Measurements from ENCODE around the gene EPB41L3. TPM values are rescaled to one million over a fixed set of nuclear protein-coding genes. Genes with fewer than 3 reads are reported as not detected.
"Not testable (repeated sequence)": the region's sequence is repeated elsewhere in the genome, so short reads cannot be mapped to it uniquely, and the experiment has no call there.

The EPB41L3 gene
- total RNA-seq, 1 experiment from 2014 or later = 0.21 TPM

GRCh38 chr18:5519448-5520298, 24.1 kb downstream of the EPB41L3 start:
- H3K36me3 ChIP-seq = no peaks in the 10 kb centered on the region
- DNase-seq (ENCODE audit: low read depth in 1 of 2, low spot score in 2 of 2) = no peak
- H3K4me1 ChIP-seq (replicated peaks) = no peaks in the 10 kb centered on the region
- H3K27me3 ChIP-seq (replicated peaks) = peaks cover 4% of the 10 kb centered on the region
- no peaks in the 10 kb centered on the region for H3K9me3 ChIP-seq (replicated peaks)
- H3K27ac ChIP-seq = no peak overlapping the region
- H3K4me3 ChIP-seq = no peak overlapping the region

- Histone ChIP-seq H3K36me3 (no peaks in the 10 kb centered on the region), H3K27ac (no peak overlapping the region), H3K27me3 (replicated peaks) (peaks cover 4% of the 10 kb centered on the region), H3K4me3 (no peak overlapping the region), H3K9me3 (replicated peaks) (no peaks in the 10 kb centered on the region), H3K4me1 (replicated peaks) (no peaks in the 10 kb centered on the region)
- DNase-seq (ENCODE audit: low read depth in 1 of 2, low spot score in 2 of 2) = no peak
Observed at GRCh38 chr18:5518899-5519371, 24.9 kb downstream of the EPB41L3 start.

- Histone ChIP-seq H3K4me1 (replicated peaks) (no peaks in the 10 kb centered on the region), H3K36me3 (no peaks in the 10 kb centered on the region), H3K9me3 (replicated peaks) (no peaks in the 10 kb centered on the region), H3K27ac (no peak overlapping the region), H3K27me3 (replicated peaks) (peaks cover 4% of the 10 kb centered on the region), H3K4me3 (no peak overlapping the region)
- DNase-seq (ENCODE audit: low read depth in 1 of 2, low spot score in 2 of 2) = no peak
Observed at GRCh38 chr18:5518179-5518770, 25.5 kb downstream of the EPB41L3 start.

GRCh38 chr18:5516841-5517240, 27.0 kb downstream of the EPB41L3 start:
- Histone ChIP-seq H3K27me3 (replicated peaks) (peaks cover 4% of the 10 kb centered on the region), H3K9me3 (replicated peaks) (no peaks in the 10 kb centered on the region), H3K27ac (no peak overlapping the region), H3K4me1 (replicated peaks) (no peaks in the 10 kb centered on the region), H3K36me3 (no peaks in the 10 kb centered on the region), H3K4me3 (no peak overlapping the region)
- DNase-seq (ENCODE audit: low read depth in 1 of 2, low spot score in 2 of 2) = no peak

GRCh38 chr18:5515011-5515784, 28.6 kb downstream of the EPB41L3 start:
- no peaks in the 10 kb centered on the region for H3K36me3 ChIP-seq
- no peaks in the 10 kb centered on the region for H3K4me1 ChIP-seq (replicated peaks)
- no peaks in the 10 kb centered on the region for H3K9me3 ChIP-seq (replicated peaks)
- DNase-seq (ENCODE audit: low read depth in 1 of 2, low spot score in 2 of 2) = no peak
- H3K27ac ChIP-seq = no peak overlapping the region
- peaks cover 3% of the 10 kb centered on the region for H3K27me3 ChIP-seq (replicated peaks)
- no peak overlapping the region for H3K4me3 ChIP-seq

GRCh38 chr18:5513947-5514346, 29.9 kb downstream of the EPB41L3 start:
- no peak overlapping the region for H3K4me3 ChIP-seq
- no peak for DNase-seq (ENCODE audit: low read depth in 1 of 2, low spot score in 2 of 2)
- no peaks in the 10 kb centered on the region for H3K4me1 ChIP-seq (replicated peaks)
- no peaks in the 10 kb centered on the region for H3K9me3 ChIP-seq (replicated peaks)
- no peak overlapping the region for H3K27ac ChIP-seq
- H3K36me3 ChIP-seq = no peaks in the 10 kb centered on the region
- H3K27me3 ChIP-seq (replicated peaks) = no peaks in the 10 kb centered on the region; the same call in none of the 2 replicates

- no peak for DNase-seq (ENCODE audit: low read depth in 1 of 2, low spot score in 2 of 2)
- Histone ChIP-seq H3K4me3 (no peak overlapping the region), H3K27me3 (replicated peaks) (peaks cover 6% of the 10 kb centered on the region; the same call in 1 of the 2 replicates), H3K9me3 (replicated peaks) (no peaks in the 10 kb centered on the region), H3K36me3 (no peaks in the 10 kb centered on the region), H3K4me1 (replicated peaks) (no peaks in the 10 kb centered on the region), H3K27ac (no peak overlapping the region)
Observed at GRCh38 chr18:5512176-5512575, 31.6 kb downstream of the EPB41L3 start.

- not testable (repeated sequence) for H3K9me3 ChIP-seq (replicated peaks); H3K27ac ChIP-seq; H3K4me3 ChIP-seq; H3K36me3 ChIP-seq; H3K27me3 ChIP-seq (replicated peaks); H3K4me1 ChIP-seq (replicated peaks); DNase-seq (ENCODE audit: low read depth in 1 of 2, low spot score in 2 of 2)
Observed at GRCh38 chr18:5511541-5511940, 32.3 kb downstream of the EPB41L3 start.

GRCh38 chr18:5510135-5510846, 33.5 kb downstream of the EPB41L3 start:
- no peaks in the 10 kb centered on the region for H3K36me3 ChIP-seq
- H3K9me3 ChIP-seq (replicated peaks) = no peaks in the 10 kb centered on the region
- H3K27ac ChIP-seq = no peak overlapping the region
- H3K4me1 ChIP-seq (replicated peaks) = no peaks in the 10 kb centered on the region
- peaks cover 6% of the 10 kb centered on the region; the same call in 1 of the 2 replicates for H3K27me3 ChIP-seq (replicated peaks)
- no peak overlapping the region for H3K4me3 ChIP-seq
- no peak for DNase-seq (ENCODE audit: low read depth in 1 of 2, low spot score in 2 of 2)

GRCh38 chr18:5508821-5509220, 35.0 kb downstream of the EPB41L3 start:
- H3K27me3 ChIP-seq (replicated peaks) = peaks cover 6% of the 10 kb centered on the region; the same call in 1 of the 2 replicates
- H3K36me3 ChIP-seq = no peaks in the 10 kb centered on the region
- no peak for DNase-seq (ENCODE audit: low read depth in 1 of 2, low spot score in 2 of 2)
- H3K4me1 ChIP-seq (replicated peaks) = no peaks in the 10 kb centered on the region
- no peak overlapping the region for H3K4me3 ChIP-seq
- no peak overlapping the region for H3K27ac ChIP-seq
- H3K9me3 ChIP-seq (replicated peaks) = no peaks in the 10 kb centered on the region

GRCh38 chr18:5507756-5508155, 36.0 kb downstream of the EPB41L3 start:
- H3K4me3 ChIP-seq = no peak overlapping the region
- H3K4me1 ChIP-seq (replicated peaks) = no peaks in the 10 kb centered on the region
- no peak overlapping the region for H3K27ac ChIP-seq

GRCh38 chr18:5506174-5506573, 37.6 kb downstream of the EPB41L3 start:
- H3K9me3 ChIP-seq (replicated peaks) = no peaks in the 10 kb centered on the region
- H3K27me3 ChIP-seq (replicated peaks) = peaks cover 6% of the 10 kb centered on the region; the same call in 1 of the 2 replicates

More at GRCh38 chr18:5507756-5508155, 36.0 kb downstream of the EPB41L3 start:
- no peaks in the 10 kb centered on the region for H3K9me3 ChIP-seq (replicated peaks)
- H3K27me3 ChIP-seq (replicated peaks) = peaks cover 6% of the 10 kb centered on the region; the same call in 1 of the 2 replicates
- no peak for DNase-seq (ENCODE audit: low read depth in 1 of 2, low spot score in 2 of 2)
- H3K36me3 ChIP-seq = no peaks in the 10 kb centered on the region

GRCh38 chr18:5503740-5504139, 40.1 kb downstream of the EPB41L3 start:
- DNase-seq (ENCODE audit: low read depth in 1 of 2, low spot score in 2 of 2) = no peak
- Histone ChIP-seq H3K9me3 (replicated peaks) (no peaks in the 10 kb centered on the region), H3K4me3 (no peak overlapping the region), H3K4me1 (replicated peaks) (no peaks in the 10 kb centered on the region), H3K36me3 (no peaks in the 10 kb centered on the region), H3K27ac (no peak overlapping the region), H3K27me3 (replicated peaks) (peaks cover 6% of the 10 kb centered on the region; the same call in 1 of the 2 replicates)

More at GRCh38 chr18:5506174-5506573, 37.6 kb downstream of the EPB41L3 start:
- H3K4me1 ChIP-seq (replicated peaks) = no peaks in the 10 kb centered on the region
- no peak overlapping the region for H3K4me3 ChIP-seq
- DNase-seq (ENCODE audit: low read depth in 1 of 2, low spot score in 2 of 2) = no peak
- H3K36me3 ChIP-seq = no peaks in the 10 kb centered on the region
- H3K27ac ChIP-seq = no peak overlapping the region

All from SJSA1 (cell line).